Measurements from ENCODE around the gene TNFRSF12A. TPM values are rescaled to one million over a fixed set of nuclear protein-coding genes. Genes with fewer than 3 reads are reported as not detected.

The TNFRSF12A gene
- total RNA-seq, 2 experiments from 2014 or later, result 11.8 to 13.5 TPM

DNA sequence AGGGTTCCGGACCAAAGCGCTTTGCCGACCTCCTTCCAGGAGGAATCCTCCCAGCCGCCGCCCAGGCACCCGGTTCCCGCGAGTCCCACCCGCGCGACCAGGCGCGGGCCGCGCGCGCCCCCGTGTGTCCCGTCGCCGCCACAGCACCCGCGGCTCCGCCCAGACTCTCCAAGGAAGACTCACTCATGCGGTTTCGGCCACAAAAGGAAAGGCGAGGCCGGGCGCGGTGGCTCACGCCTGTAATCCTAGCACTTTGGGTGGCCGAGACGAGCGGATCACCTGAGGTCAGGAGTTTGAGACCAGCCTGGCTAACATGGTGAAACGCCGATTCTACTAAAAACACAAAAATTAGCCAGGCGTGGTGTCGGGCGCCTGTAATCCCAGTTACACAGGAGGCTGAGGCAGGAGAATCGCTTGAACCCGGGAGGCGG is 36.4 kb upstream of the TNFRSF12A start:
- CTCF ChIA-PET, result interaction anchor here (1.0 to 2.6 kb wide), 9 partner anchors 14 to 58 kb away, joined by 3 to 14 read pairs (median 7); partner anchors contain the start of genes KREMEN2 and PAQR4
- H3K4me1 Mint-ChIP-seq (ENCODE audit: low read depth), result peaks cover 9% of the 10 kb centered on the region
- TF ChIP-seq, protein P1, sequence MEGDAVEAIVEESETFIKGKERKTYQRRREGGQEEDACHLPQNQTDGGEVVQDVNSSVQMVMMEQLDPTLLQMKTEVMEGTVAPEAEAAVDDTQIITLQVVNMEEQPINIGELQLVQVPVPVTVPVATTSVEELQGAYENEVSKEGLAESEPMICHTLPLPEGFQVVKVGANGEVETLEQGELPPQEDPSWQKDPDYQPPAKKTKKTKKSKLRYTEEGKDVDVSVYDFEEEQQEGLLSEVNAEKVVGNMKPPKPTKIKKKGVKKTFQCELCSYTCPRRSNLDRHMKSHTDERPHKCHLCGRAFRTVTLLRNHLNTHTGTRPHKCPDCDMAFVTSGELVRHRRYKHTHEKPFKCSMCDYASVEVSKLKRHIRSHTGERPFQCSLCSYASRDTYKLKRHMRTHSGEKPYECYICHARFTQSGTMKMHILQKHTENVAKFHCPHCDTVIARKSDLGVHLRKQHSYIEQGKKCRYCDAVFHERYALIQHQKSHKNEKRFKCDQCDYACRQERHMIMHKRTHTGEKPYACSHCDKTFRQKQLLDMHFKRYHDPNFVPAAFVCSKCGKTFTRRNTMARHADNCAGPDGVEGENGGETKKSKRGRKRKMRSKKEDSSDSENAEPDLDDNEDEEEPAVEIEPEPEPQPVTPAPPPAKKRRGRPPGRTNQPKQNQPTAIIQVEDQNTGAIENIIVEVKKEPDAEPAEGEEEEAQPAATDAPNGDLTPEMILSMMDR (IDR thresholded peaks at IDR 0.05), result peak; percentile 97
- H3K27ac Mint-ChIP-seq, result no peak overlapping the region
- H3K9me3 Mint-ChIP-seq, result no peaks in the 10 kb centered on the region
- POLR2A ChIA-PET, result no interaction called here
- no peaks in the 10 kb centered on the region for H3K27me3 Mint-ChIP-seq
- intact Hi-C loops (cut with micrococcal nuclease), result no loop called here
- peak; percentile 62 for ATAC-seq
- H3K4me3 Mint-ChIP-seq, result peak overlapping the region; percentile 27
- H3K36me3 Mint-ChIP-seq (ENCODE audit: low read depth), result peaks cover 4% of the 10 kb centered on the region
- peak; percentile 82 for DNase-seq

DNA sequence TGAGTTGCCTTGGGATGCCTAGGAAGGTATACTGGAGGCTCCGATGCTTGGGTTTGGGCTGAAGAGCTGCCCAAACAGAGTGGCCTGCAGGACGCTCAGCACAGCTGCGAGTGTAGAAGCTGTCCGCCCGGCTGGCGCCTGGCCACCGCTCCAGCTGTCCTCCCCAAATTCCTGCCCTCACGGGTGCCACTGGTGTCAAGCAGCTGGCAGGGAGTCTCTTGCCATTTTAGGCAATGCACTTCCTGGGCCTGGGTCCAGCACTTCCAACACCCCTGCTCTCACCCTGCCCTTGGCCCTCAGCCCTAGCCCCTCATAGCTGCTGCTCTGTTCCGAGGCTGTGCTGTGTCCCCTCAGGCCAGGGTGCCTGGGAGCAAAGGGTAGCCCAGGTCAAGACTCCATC is 34.7 kb upstream of the TNFRSF12A start:
- ChIA-PET CTCF (interaction anchor here (1.4 to 2.3 kb wide), 2 partner anchors 16 to 43 kb away, joined by 7 to 14 read pairs; partner anchors contain the start of gene PAQR4), POLR2A (no interaction called here)
- ATAC-seq (no peak), DNase-seq (no peak)
- H3K9me3 Mint-ChIP-seq, result no peaks in the 10 kb centered on the region
- H3K4me3 Mint-ChIP-seq, result no peak overlapping the region
- peaks cover 6% of the 10 kb centered on the region for H3K4me1 Mint-ChIP-seq (ENCODE audit: low read depth)
- H3K36me3 Mint-ChIP-seq (ENCODE audit: low read depth), result no peaks in the 10 kb centered on the region
- intact Hi-C loops (cut with micrococcal nuclease), result no loop called here
- no peaks in the 10 kb centered on the region for H3K27me3 Mint-ChIP-seq
- TF ChIP-seq, protein P1 (IDR thresholded peaks at IDR 0.05), result no peak
- H3K27ac Mint-ChIP-seq, result no peak overlapping the region

DNA sequence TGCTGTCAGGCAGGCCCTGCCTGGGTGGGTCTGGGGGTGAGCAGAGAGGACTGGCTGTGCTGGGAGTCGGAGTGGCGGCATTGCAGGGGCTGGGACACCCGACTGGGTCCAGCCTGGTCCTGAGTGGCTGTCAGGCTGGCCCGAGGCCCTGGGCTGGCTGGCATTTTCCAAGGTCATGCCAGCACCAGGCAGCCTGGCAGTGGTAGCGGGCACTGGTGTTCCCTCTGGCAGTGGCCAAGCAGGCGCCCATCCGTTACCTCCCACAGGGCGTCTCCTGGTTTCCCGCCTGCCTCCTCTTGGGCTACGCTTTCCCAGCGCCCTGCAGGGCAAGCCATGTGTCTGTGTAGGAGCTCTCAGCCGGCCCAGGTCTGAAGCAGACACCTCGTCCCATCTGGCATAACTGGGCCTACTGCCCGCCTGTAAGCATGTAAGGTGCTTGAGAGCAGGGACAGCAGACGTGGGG is 34.2 kb upstream of the TNFRSF12A start:
- Mint-ChIP-seq H3K9me3 (no peaks in the 10 kb centered on the region), H3K27me3 (no peaks in the 10 kb centered on the region), H3K4me3 (no peak overlapping the region), H3K4me1 (ENCODE audit: low read depth) (peaks cover 6% of the 10 kb centered on the region), H3K36me3 (ENCODE audit: low read depth) (no peaks in the 10 kb centered on the region), H3K27ac (no peak overlapping the region)
- ChIA-PET CTCF (interaction anchor here (2.3 kb wide), 1 partner anchor 43 kb away, joined by 14 read pairs; no protein-coding TSS in a partner anchor), POLR2A (no interaction called here)
- intact Hi-C loops (cut with micrococcal nuclease), result no loop called here
- TF ChIP-seq, protein P1 (IDR thresholded peaks at IDR 0.05), result no peak
- ATAC-seq (no peak), DNase-seq (no peak)

DNA sequence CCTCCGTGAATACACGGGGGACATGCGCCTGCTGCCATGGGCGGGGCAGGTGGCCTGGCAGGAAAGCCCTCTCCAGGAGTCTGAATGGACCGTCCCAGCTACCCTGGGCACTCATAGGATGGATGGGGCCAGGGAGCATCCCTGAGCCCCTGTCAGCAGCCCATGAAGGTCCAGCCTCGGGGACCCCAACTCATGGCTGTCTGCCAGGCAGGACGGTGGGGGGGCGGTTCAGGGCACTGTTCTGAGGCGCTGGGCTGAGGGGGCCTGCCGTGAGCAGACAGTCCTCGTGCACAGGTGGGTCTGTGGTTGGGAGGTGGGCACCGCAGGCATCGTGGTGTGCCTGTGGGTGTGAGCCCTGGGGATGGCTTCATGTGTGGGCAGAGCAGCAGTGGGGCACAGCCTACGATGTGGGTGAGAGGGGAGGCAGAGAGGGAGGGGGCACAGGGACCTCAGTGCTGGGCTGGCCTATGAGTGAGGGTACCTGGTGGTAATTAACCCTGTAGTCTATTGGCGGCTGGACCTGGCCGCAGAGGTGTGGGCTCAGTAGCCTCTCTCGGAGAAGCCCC is 33.5 kb upstream of the TNFRSF12A start:
- H3K27ac Mint-ChIP-seq, result no peak overlapping the region
- CTCF ChIA-PET, result interaction anchor here (1.5 kb wide), 1 partner anchor 45 kb away, joined by 4 read pairs; no protein-coding TSS in a partner anchor
- POLR2A ChIA-PET, result no interaction called here
- no peaks in the 10 kb centered on the region for H3K27me3 Mint-ChIP-seq
- ATAC-seq (no peak), DNase-seq (no peak)
- peaks cover 5% of the 10 kb centered on the region for H3K4me1 Mint-ChIP-seq (ENCODE audit: low read depth)
- H3K36me3 Mint-ChIP-seq (ENCODE audit: low read depth), result no peaks in the 10 kb centered on the region
- H3K9me3 Mint-ChIP-seq, result no peaks in the 10 kb centered on the region
- TF ChIP-seq, protein P1 (IDR thresholded peaks at IDR 0.05), result no peak
- no peak overlapping the region for H3K4me3 Mint-ChIP-seq
- intact Hi-C loops (cut with micrococcal nuclease), result no loop called here

DNA sequence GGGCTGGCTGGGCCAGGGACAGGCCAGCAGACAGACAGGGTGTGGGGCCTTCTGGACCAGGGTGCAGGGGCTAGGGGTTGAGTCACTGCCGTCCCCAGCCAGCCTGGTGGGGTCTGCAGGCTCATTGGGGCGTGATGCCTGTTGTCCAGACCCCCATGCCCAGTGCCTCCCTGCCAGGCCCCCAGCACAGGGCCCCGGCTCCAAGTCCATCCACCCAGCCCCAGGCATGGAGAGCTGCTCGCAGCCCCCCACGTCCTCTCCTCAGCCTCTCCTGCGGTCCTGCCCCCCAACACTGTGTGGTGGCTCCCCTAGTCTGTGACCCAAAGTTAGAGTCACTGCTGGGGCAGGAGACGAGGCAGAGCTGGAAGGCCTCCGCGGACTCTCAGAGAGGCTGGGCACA is 32.9 kb upstream of the TNFRSF12A start:
- no peak for DNase-seq

More for the DNA sequence above, 32.9 kb upstream of the TNFRSF12A start:
- POLR2A ChIA-PET, result no interaction called here
- Mint-ChIP-seq H3K27ac (no peak overlapping the region), H3K4me3 (no peak overlapping the region), H3K4me1 (ENCODE audit: low read depth) (peaks cover 4% of the 10 kb centered on the region), H3K9me3 (no peaks in the 10 kb centered on the region), H3K27me3 (no peaks in the 10 kb centered on the region), H3K36me3 (ENCODE audit: low read depth) (no peaks in the 10 kb centered on the region)
- no peak for ATAC-seq
- CTCF ChIA-PET, result interaction anchor here (1.2 to 1.5 kb wide), 2 partner anchors 20 to 45 kb away, joined by 3 to 4 read pairs; no protein-coding TSS in a partner anchor
- intact Hi-C loops (cut with micrococcal nuclease), result no loop called here
- TF ChIP-seq, protein P1 (IDR thresholded peaks at IDR 0.05), result no peak

Data from activated CD8-positive, alpha-beta T cell treated with anti-CD3 and anti-CD28 coated beads for 36 hours (primary cell).